Cardiac muscle cell (in vitro differentiated cells and primary cell): ENCODE results near the gene NECTIN1. TPM values are rescaled to one million over a fixed set of nuclear protein-coding genes. Genes with fewer than 3 reads are reported as not detected.

Source experiments
- DNase-seq, 2 donors: peaks; one replicate each; pipeline versions ENCODE4 v3.0.0 to v3.0.0-alpha.2; 2010 to 2017; ENCODE audit warnings: low read depth in 1 of 2, low spot score in 1 of 2
- H3K27ac ChIP-seq: fragments of 200-600 bp; sonication (generic); 2 replicates; pipeline ENCODE4 v1.5.1; 2016
- H3K27me3 ChIP-seq: fragments of 200-600 bp; sonication (generic); 2 replicates; pipeline ENCODE4 v1.6.0; 2016; ENCODE audit warnings: control low read depth
- H3K36me3 ChIP-seq: fragments of 200-600 bp; sonication (generic); 2 replicates; pipeline ENCODE4 v1.5.1; 2016; ENCODE audit warnings: control low read depth
- H3K4me1 ChIP-seq: fragments of 200-600 bp; sonication (generic); 2 replicates; pipeline ENCODE4 v1.8.1; 2017; ENCODE audit warnings: low read depth, mild to moderate bottlenecking, mixed run types
- H3K4me3 ChIP-seq: fragments of 200-600 bp; sonication (generic); 2 replicates; pipeline ENCODE4 v1.5.1; 2016; ENCODE audit warnings: mild to moderate bottlenecking
- H3K9me3 ChIP-seq: fragments of 200-600 bp; sonication (generic); 2 replicates; pipeline ENCODE4 v1.5.1; 2017; ENCODE audit warnings: low read depth, mild to moderate bottlenecking, control low read depth
- CTCF ChIP-seq: IDR thresholded peaks from 2 replicates; pipeline ENCODE4 v1.5.1; 2012; ENCODE audit warnings: low read depth, mild to moderate bottlenecking, low read length
- polyA plus RNA-seq: library from polyadenylated mRNA; unstranded; fragments of >200 nt; fragmentation: Nextera tagmentation; extraction: Ambion mirVana; gene quantifications from 2 replicates; pipeline ENCODE4 v1.2.1, GENCODE V29; 2016
- total RNA-seq: library from RNA; depleted of rRNA; stranded (reverse); fragments of >200 nt; gene quantifications from 2 replicates; pipeline ENCODE4 v1.2.3, GENCODE V29; 2016

The NECTIN1 gene
- total and polyA plus RNA-seq, 2 experiments from 2014 or later, result 5.2 to 9.1 TPM

- H3K36me3 ChIP-seq, result no peaks in the 10 kb centered on the region
- TF ChIP-seq CTCF, result no peak
- no peaks in the 10 kb centered on the region for H3K27me3 ChIP-seq
- H3K4me1 ChIP-seq, result peaks cover 5% of the 10 kb centered on the region
- no peak overlapping the region for H3K4me3 ChIP-seq
- no peak for DNase-seq
- no peak overlapping the region for H3K27ac ChIP-seq
- H3K9me3 ChIP-seq, result no peaks in the 10 kb centered on the region
These were observed 17.0 kb upstream of the NECTIN1 start for GRCh38 chr11:119745776-119746535.

DNA sequence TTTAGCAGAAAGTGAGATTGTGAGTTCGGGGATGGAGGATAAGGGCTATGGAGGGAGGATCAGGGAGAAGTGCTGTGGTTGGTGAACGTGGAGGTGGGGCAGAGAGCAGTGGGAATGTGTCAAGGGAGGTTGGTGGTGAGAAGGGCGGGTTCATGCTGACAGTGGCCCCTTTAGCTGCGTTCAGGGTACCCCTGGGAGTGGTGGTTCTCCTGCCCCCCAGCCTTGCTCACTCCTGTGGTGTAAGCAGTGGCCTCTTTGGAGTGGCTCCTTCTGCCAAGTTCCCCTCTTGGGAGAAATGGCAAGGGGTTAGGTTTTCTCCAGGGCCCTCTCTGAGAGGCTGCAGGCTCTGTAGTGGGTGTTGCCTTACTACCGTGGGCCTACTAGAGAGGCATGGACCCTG is 16.1 kb upstream of the NECTIN1 start:
- no peak overlapping the region for H3K27ac ChIP-seq
- peaks cover 5% of the 10 kb centered on the region for H3K4me1 ChIP-seq
- TF ChIP-seq CTCF, result no peak
- no peak overlapping the region for H3K4me3 ChIP-seq
- H3K36me3 ChIP-seq, result no peaks in the 10 kb centered on the region
- H3K27me3 ChIP-seq, result no peaks in the 10 kb centered on the region
- DNase-seq, result no peak
- H3K9me3 ChIP-seq, result no peaks in the 10 kb centered on the region

DNA sequence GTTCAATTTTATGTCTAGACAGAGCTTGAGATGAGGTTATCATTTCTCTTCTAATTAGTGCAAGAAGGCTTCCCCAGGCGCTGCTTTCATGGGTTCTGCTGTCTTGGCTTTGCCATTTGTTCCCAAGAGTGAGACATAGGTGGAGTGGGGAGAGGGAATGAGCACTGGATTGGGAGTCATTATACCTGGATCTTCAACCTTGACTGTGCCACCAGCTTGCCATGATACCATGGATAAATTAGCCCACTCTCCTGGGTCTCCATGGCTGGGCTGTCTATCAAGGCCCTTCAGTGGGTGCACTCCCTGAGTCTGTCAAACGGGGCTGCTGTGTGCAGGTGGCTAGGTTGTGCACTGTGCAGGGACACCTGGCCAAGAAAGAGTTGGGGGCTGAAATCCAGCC is 15.6 kb upstream of the NECTIN1 start:
- no peak for DNase-seq
- no peak for TF ChIP-seq CTCF
- H3K4me3 ChIP-seq, result no peak overlapping the region
- H3K9me3 ChIP-seq, result no peaks in the 10 kb centered on the region
- H3K27ac ChIP-seq, result no peak overlapping the region
- H3K27me3 ChIP-seq, result no peaks in the 10 kb centered on the region
- H3K36me3 ChIP-seq, result no peaks in the 10 kb centered on the region
- peaks cover 5% of the 10 kb centered on the region for H3K4me1 ChIP-seq

- no peak for DNase-seq
- Histone ChIP-seq H3K27ac (no peak overlapping the region), H3K9me3 (no peaks in the 10 kb centered on the region), H3K36me3 (no peaks in the 10 kb centered on the region), H3K27me3 (no peaks in the 10 kb centered on the region), H3K4me1 (peaks cover 5% of the 10 kb centered on the region), H3K4me3 (no peak overlapping the region)
- TF ChIP-seq CTCF, result no peak
These were observed 14.0 kb upstream of the NECTIN1 start for GRCh38 chr11:119743006-119743405.

DNA sequence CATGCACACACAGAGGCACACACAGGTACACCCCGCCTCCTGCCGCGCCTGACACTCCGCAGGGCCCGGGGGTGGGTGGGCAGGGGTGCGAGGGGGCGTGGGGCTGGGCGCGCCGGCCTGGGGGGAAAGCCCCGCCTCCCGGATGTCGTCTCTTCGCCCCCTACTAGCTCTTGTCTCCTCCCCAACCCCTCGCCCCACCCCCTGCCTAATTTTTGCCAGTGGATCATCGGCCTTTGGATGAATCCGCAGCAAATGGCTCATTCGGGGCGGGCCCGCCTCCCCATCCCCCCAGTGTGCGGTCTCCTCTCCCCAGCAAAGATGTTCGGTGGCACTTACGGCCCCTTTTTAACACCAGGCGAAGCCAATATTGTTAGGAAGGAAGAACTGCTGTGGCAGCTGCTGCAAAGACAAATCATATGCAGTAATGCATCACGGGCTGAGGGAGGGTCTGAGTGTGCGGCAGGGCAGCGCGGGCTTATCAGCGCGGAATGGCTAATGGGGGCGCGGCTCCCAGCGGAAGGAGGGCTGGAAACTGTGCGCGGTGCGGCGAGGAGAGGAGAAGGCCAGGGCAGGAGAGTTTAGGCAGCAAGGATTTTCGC is 13.4 kb upstream of the NECTIN1 start:
- Histone ChIP-seq H3K27ac (no peak overlapping the region), H3K9me3 (no peaks in the 10 kb centered on the region)
- no peak for TF ChIP-seq CTCF

More for the DNA sequence above, 13.4 kb upstream of the NECTIN1 start:
- H3K4me1 ChIP-seq, result peaks cover 5% of the 10 kb centered on the region
- peak; percentile 45 to 80 for DNase-seq
- H3K27me3 ChIP-seq, result no peaks in the 10 kb centered on the region
- H3K36me3 ChIP-seq, result no peaks in the 10 kb centered on the region
- H3K4me3 ChIP-seq, result peak overlapping the region; percentile 24
